ENCODE results near the gene SIGLEC15. TPM values are rescaled to one million over a fixed set of nuclear protein-coding genes. Genes with fewer than 3 reads are reported as not detected.
"Not testable (repeated sequence)": the region's sequence is repeated elsewhere in the genome, so short reads cannot be mapped to it uniquely, and the experiment has no call there.

The SIGLEC15 gene
- total and polyA plus RNA-seq, 2 donors (not counting 1 experiment from before 2014, with no cell fraction given), result not detected

DNA sequence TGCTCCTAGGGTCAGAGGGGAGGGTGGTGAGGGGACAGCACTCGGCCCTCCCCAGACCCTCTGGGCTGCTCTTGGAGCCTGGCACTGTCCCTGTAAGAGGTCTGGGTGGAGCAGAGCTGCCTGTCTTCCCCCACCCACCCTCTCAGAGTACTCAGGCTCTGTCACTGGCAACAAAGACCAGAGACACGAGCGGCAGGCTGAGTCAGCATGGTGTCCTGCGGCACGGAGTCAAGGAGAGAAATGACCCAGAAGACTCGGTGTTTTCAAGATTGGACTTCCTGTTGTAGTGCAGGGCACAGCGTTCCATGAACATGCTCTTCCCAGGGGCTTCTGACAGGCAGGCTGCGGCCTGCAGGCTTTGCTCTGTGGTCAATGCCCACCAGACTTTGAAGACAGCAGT is 19.9 kb downstream of the SIGLEC15 start:
- POLR2A ChIA-PET, result no interaction called here
- Mint-ChIP-seq H3K27ac (no peak overlapping the region), H3K4me3 (no peak overlapping the region), H3K9me3 (ENCODE audit: insufficient read depth) (no peaks in the 10 kb centered on the region), H3K27me3 (peaks cover 5% of the 10 kb centered on the region), H3K4me1 (peaks cover 1% of the 10 kb centered on the region)
- Histone ChIP-seq H3K9me3 (ENCODE audit: control extremely low read depth in 1 of 3, control insufficient read depth in 2 of 3, insufficient read depth in 1 of 3, low read length in 2 of 3) (no peaks in the 10 kb centered on the region), H2AFZ (ENCODE audit: insufficient read depth, low read depth, low read length, poor library complexity, severe bottlenecking) (no peak overlapping the region), H4K20me1 (ENCODE audit: control insufficient read depth, insufficient read depth, low read length, poor library complexity, severe bottlenecking) (no peaks in the 10 kb centered on the region), H3K9ac (ENCODE audit: low read length) (no peak overlapping the region), H3K27ac (ENCODE audit: low read length in 2 of 2) (no peak overlapping the region), H3K4me2 (replicated peaks; ENCODE audit: low read depth, low read length, poor library complexity, severe bottlenecking) (no peak overlapping the region), H3K4me3 (ENCODE audit: control extremely low read depth in 1 of 5, extremely low read depth in 1 of 5, insufficient read depth in 1 of 5, low read depth in 2 of 5, low read length in 4 of 5) (no peak overlapping the region), H3K36me3 (replicated peaks in 1 of 2; ENCODE audit: control extremely low read depth in 1 of 2, control insufficient read depth in 1 of 2, extremely low read depth in 1 of 2, insufficient read depth in 2 of 2, low read length in 1 of 2) (peaks cover 0 to 10% of the 10 kb centered on the region in 2 experiments), H3K4me1 (ENCODE audit: control insufficient read depth in 2 of 2, insufficient read depth in 2 of 2, low read length in 2 of 2) (no peaks in the 10 kb centered on the region), H3K79me2 (ENCODE audit: control insufficient read depth, insufficient read depth, low read length) (no peaks in the 10 kb centered on the region), H3K27me3 (replicated peaks in 1 of 4; ENCODE audit: control extremely low read depth in 1 of 4, control insufficient read depth in 3 of 4, insufficient read depth in 4 of 4, low read length in 3 of 4) (no peaks in the 10 kb centered on the region)
- intact Hi-C loops (cut with micrococcal nuclease), result no loop called here
- ATAC-seq (ENCODE audit: low read depth), result no peak
- TF ChIP-seq EZH2 (IDR thresholded peaks at IDR 0.05; ENCODE audit: borderline replicate concordance, insufficient read depth, low read depth, low read length, poor library complexity, severe bottlenecking), result no peak
- no peak for DNase-seq
- CTCF ChIA-PET, result no interaction called here
- 94% methylated on average over 7 of the region's 8 CpGs for WGBS (ENCODE audit: insufficient coverage)

DNA sequence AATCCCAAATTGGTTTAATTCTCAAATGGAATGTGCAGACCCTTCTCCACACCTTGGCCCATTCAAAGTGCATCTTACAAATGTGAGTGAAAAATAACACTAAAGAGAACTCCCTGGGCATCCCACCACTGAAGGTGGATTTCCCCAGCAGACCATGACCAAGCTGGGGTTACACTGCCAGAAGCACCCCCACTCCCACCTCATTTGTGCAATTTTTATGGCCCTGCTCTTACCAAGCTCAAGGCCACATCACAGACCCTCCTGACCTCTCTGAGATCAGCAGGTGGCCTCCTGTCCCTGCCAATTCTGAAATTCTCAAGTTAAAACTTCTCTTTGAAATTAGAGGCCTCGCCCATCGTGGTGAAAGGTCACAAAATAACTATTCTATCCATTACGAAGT is 21.6 kb downstream of the SIGLEC15 start:
- H3K27me3 ChIP-seq (replicated peaks in 1 of 4; ENCODE audit: control extremely low read depth in 1 of 4, control insufficient read depth in 3 of 4, insufficient read depth in 4 of 4, low read length in 3 of 4), result no peaks in the 10 kb centered on the region
- Mint-ChIP-seq H3K4me1 (peaks cover 1% of the 10 kb centered on the region), H3K4me3 (no peak overlapping the region), H3K9me3 (ENCODE audit: insufficient read depth) (no peaks in the 10 kb centered on the region), H3K27ac (peak overlapping the region; percentile 32), H3K27me3 (no peaks in the 10 kb centered on the region)
- no peak for ATAC-seq (ENCODE audit: low read depth)
- intact Hi-C loops (cut with micrococcal nuclease), result no loop called here
- TF ChIP-seq, protein P1, sequence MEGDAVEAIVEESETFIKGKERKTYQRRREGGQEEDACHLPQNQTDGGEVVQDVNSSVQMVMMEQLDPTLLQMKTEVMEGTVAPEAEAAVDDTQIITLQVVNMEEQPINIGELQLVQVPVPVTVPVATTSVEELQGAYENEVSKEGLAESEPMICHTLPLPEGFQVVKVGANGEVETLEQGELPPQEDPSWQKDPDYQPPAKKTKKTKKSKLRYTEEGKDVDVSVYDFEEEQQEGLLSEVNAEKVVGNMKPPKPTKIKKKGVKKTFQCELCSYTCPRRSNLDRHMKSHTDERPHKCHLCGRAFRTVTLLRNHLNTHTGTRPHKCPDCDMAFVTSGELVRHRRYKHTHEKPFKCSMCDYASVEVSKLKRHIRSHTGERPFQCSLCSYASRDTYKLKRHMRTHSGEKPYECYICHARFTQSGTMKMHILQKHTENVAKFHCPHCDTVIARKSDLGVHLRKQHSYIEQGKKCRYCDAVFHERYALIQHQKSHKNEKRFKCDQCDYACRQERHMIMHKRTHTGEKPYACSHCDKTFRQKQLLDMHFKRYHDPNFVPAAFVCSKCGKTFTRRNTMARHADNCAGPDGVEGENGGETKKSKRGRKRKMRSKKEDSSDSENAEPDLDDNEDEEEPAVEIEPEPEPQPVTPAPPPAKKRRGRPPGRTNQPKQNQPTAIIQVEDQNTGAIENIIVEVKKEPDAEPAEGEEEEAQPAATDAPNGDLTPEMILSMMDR (IDR thresholded peaks at IDR 0.05), result no peak
- no peak for TF ChIP-seq EZH2 (IDR thresholded peaks at IDR 0.05; ENCODE audit: borderline replicate concordance, insufficient read depth, low read depth, low read length, poor library complexity, severe bottlenecking)
- POLR2A ChIA-PET, result no interaction called here
- peaks cover 0 to 24% of the 10 kb centered on the region in 2 experiments for H3K36me3 ChIP-seq (replicated peaks in 1 of 2; ENCODE audit: control extremely low read depth in 1 of 2, control insufficient read depth in 1 of 2, extremely low read depth in 1 of 2, insufficient read depth in 2 of 2, low read length in 1 of 2)
- H3K9ac ChIP-seq (ENCODE audit: low read length), result no peak overlapping the region
- no peak overlapping the region for H3K4me2 ChIP-seq (replicated peaks; ENCODE audit: low read depth, low read length, poor library complexity, severe bottlenecking)
- H4K20me1 ChIP-seq (ENCODE audit: control insufficient read depth, insufficient read depth, low read length, poor library complexity, severe bottlenecking), result no peaks in the 10 kb centered on the region
- DNase-seq, result no peak
- no peak overlapping the region for H3K4me3 ChIP-seq (ENCODE audit: control extremely low read depth in 1 of 5, extremely low read depth in 1 of 5, insufficient read depth in 1 of 5, low read depth in 2 of 5, low read length in 4 of 5)
- H3K9me3 ChIP-seq (ENCODE audit: control extremely low read depth in 1 of 3, control insufficient read depth in 2 of 3, insufficient read depth in 1 of 3, low read length in 2 of 3), result no peaks in the 10 kb centered on the region
- no peaks in the 10 kb centered on the region for H3K79me2 ChIP-seq (ENCODE audit: control insufficient read depth, insufficient read depth, low read length)
- H3K27ac ChIP-seq (ENCODE audit: low read length in 2 of 2), result no peak overlapping the region
- no peak overlapping the region for H2AFZ ChIP-seq (ENCODE audit: insufficient read depth, low read depth, low read length, poor library complexity, severe bottlenecking)
- no peaks in the 10 kb centered on the region for H3K4me1 ChIP-seq (ENCODE audit: control insufficient read depth in 2 of 2, insufficient read depth in 2 of 2, low read length in 2 of 2)
- CTCF ChIA-PET, result interaction anchor here (0.8 kb wide), 1 partner anchor 33 kb away, joined by 4 read pairs; no protein-coding TSS in a partner anchor
- WGBS (ENCODE audit: insufficient coverage), result no CpG with 5 or more reads among the region's 3 CpGs

DNA sequence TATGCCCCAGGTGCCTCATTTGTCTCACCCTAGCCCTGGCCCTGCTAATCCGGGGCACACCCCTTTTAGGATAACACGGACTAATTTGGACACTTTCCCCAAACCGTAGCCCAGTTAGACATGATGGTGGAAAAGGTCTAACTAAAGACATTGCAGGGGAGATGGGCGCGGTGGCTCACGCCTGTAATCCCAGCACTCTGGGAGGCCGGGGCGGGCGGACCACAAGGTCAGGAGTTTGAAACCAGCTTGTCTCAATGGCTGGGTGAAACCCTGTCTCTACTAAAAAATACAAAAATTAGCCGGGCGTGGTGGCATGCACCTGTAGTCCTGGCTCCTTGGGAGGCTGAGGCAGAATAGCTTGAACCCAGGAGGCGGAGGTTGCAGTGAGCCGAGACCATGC is 23.2 kb downstream of the SIGLEC15 start:
- H3K27ac ChIP-seq (ENCODE audit: low read length in 2 of 2); ATAC-seq (ENCODE audit: low read depth); H3K27ac Mint-ChIP-seq; H3K27me3 ChIP-seq (replicated peaks in 1 of 4; ENCODE audit: control extremely low read depth in 1 of 4, control insufficient read depth in 3 of 4, insufficient read depth in 4 of 4, low read length in 3 of 4); H3K4me1 Mint-ChIP-seq; H3K79me2 ChIP-seq (ENCODE audit: control insufficient read depth, insufficient read depth, low read length); DNase-seq; H3K4me3 ChIP-seq (ENCODE audit: control extremely low read depth in 1 of 5, extremely low read depth in 1 of 5, insufficient read depth in 1 of 5, low read depth in 2 of 5, low read length in 4 of 5); H3K27me3 Mint-ChIP-seq; H3K4me1 ChIP-seq (ENCODE audit: control insufficient read depth in 2 of 2, insufficient read depth in 2 of 2, low read length in 2 of 2); H3K9me3 ChIP-seq (ENCODE audit: control extremely low read depth in 1 of 3, control insufficient read depth in 2 of 3, insufficient read depth in 1 of 3, low read length in 2 of 3); H3K4me3 Mint-ChIP-seq; H3K4me2 ChIP-seq (replicated peaks; ENCODE audit: low read depth, low read length, poor library complexity, severe bottlenecking); H3K9ac ChIP-seq (ENCODE audit: low read length); POLR2A ChIA-PET; H3K9me3 Mint-ChIP-seq (ENCODE audit: insufficient read depth); H2AFZ ChIP-seq (ENCODE audit: insufficient read depth, low read depth, low read length, poor library complexity, severe bottlenecking); intact Hi-C loops (cut with micrococcal nuclease); H4K20me1 ChIP-seq (ENCODE audit: control insufficient read depth, insufficient read depth, low read length, poor library complexity, severe bottlenecking): not testable (repeated sequence)
- 100% methylated on average over 10 of the region's 13 CpGs for WGBS (ENCODE audit: insufficient coverage)
- CTCF ChIA-PET, result interaction anchor here (1.0 to 3.8 kb wide), 4 partner anchors 31 to 228 kb away, joined by 3 to 18 read pairs (median 6); no protein-coding TSS in a partner anchor
- peaks cover 0 to 36% of the 10 kb centered on the region in 2 experiments for H3K36me3 ChIP-seq (replicated peaks in 1 of 2; ENCODE audit: control extremely low read depth in 1 of 2, control insufficient read depth in 1 of 2, extremely low read depth in 1 of 2, insufficient read depth in 2 of 2, low read length in 1 of 2)
